Breast epithelium (tissue), 4 donors: Measurements from ENCODE around the gene C1QTNF2. TPM values are rescaled to one million over a fixed set of nuclear protein-coding genes. Genes with fewer than 3 reads are reported as not detected.

Experiments
- DNase-seq, 2 donors: peaks; one replicate each; pipeline ENCODE4 v3.0.0-alpha.2; 2019; ENCODE audit warnings: low spot score in 2 of 2
- H3K27ac ChIP-seq, 2 donors: fragments of 200-600 bp; sonication (generic) in 1 of 2; one replicate each; pipeline ENCODE4 v1.5.1; 2016 to 2019; ENCODE audit warnings: mild to moderate bottlenecking in 1 of 2
- H3K27me3 ChIP-seq, 2 donors: fragments of 200-600 bp; sonication (generic) in 1 of 2; one replicate each; pipeline versions ENCODE4 v1.5.1 to v1.6.0; 2017 to 2019; ENCODE audit warnings: control low read depth in 1 of 2, mild to moderate bottlenecking in 1 of 2
- H3K36me3 ChIP-seq: fragments of 200-600 bp; one replicate; pipeline ENCODE4 v1.5.1; 2019
- H3K4me1 ChIP-seq, 2 donors: fragments of 200-600 bp; sonication (generic); one replicate each; pipeline ENCODE4 v1.5.1; 2016 to 2019; ENCODE audit warnings: control low read depth in 1 of 2
- H3K4me3 ChIP-seq, 3 donors: fragments of 200-600 bp; sonication (generic); 1 replicate in 2 of 3; 2 replicates in 1 of 3; pipeline ENCODE4 v1.5.1; 2016 to 2019; ENCODE audit warnings: mild to moderate bottlenecking in 3 of 3, moderate library complexity in 2 of 3
- H3K9me3 ChIP-seq, 2 donors: fragments of 200-600 bp; sonication (generic) in 1 of 2; one replicate each; pipeline ENCODE4 v1.5.1; 2016 to 2019; ENCODE audit warnings: control low read depth in 1 of 2
- POLR2A ChIP-seq: fragments of 450-650 bp; IDR thresholded peaks from one replicate; pipeline ENCODE4 v1.6.1; 2016; ENCODE audit warnings: antibody characterized with exemption, mild to moderate bottlenecking, moderate library complexity
- POLR2AphosphoS5 ChIP-seq, 3 donors: sonication (generic); formaldehyde crosslinking; IDR thresholded peaks; one replicate each; pipeline ENCODE4 v1.6.1; 2017; ENCODE audit warnings: antibody characterized with exemption in 3 of 3
- intact Hi-C: fragments of 100-400 bp; cut with DNase I; formaldehyde crosslinking; loops from one replicate; pipeline ENCODE4 v1.15.1; 2023; ENCODE audit warnings: low total_unique reads
- total RNA-seq, 3 donors: library from RNA; depleted of rRNA; stranded (reverse); fragments of >200 nt; gene quantifications; one replicate each; pipeline ENCODE4 v1.1.0, GENCODE V29; 2016
- TF ChIP-seq, protein P1 (sequence below), 3 donors: fragments of 450-650 bp; IDR thresholded peaks; one replicate each; pipeline ENCODE4 v1.5.1; 2016 to 2017; ENCODE audit warnings: antibody characterized with exemption in 3 of 3, mild to moderate bottlenecking in 3 of 3, moderate library complexity in 3 of 3

Gene C1QTNF2
- total RNA-seq, 3 donors from 2014 or later, result under 0.01 to 0.48 (median 0.44) TPM

DNA sequence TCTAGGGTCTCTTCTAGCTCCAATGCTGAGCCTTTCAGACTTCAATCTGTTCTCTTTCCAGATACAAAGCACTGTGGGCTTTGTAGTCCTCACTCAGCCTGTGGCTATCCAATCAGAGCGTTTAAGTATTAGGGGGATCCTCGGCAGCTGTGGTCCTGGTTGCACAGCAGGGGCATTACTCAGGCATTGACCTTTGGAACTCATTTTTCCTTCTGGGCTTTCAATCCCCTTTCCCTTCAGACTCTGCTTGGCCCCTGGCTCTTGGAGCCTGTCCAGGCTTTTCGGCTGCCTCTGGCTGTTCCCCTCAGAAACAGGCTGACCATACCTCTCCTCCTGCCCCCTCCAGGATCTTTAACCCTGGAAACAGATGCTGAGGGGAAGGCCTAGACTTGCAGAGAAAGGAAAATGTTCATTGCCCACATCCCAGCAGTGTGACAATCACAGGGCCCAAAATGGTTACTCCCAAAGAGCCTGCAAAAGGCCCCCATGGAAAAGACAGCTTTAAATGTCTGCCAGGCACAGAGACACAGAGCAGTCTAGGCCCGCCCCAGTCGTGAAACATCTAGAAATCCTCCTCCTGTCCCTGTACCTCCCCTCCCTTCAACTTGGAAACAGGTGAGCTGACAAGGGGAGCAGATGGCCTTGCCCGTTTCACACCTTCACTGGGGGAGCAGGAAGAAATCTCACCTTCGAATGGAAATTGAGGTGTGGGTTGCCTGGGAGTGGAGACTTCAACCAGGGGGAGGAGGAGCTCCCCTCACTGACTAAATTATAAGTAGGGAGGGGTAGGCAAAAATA, 13.7 kb downstream of the C1QTNF2 start:
- Histone ChIP-seq H3K27ac (no peak overlapping the region), H3K4me1 (no peaks in the 10 kb centered on the region)
- no peak for DNase-seq

DNA sequence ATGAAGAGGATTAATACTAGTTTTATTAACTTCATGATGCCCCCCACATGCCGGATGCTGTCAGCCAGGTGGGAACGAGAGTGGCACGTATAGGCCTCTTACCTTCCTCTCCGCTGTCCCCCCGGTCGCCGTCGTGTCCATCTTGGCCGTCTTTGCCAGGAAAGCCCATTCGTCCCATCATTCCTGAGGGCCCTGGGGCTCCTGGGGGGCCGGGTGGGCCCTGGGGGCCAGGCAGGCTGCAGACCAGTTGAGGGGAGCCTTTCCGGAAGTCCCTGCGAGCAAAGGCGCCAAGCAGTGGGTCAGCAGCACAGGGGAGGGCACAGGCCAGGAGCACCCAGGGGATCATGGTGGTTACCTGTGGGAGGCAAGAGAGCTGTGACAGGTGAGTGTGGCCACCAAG, 15.8 kb downstream of the C1QTNF2 start:
- intact Hi-C loops, result no loop called here
- no peak for DNase-seq
- Histone ChIP-seq H3K4me3 (no peak overlapping the region), H3K27me3 (no peaks in the 10 kb centered on the region), H3K27ac (no peak overlapping the region), H3K9me3 (no peaks in the 10 kb centered on the region), H3K36me3 (no peaks in the 10 kb centered on the region), H3K4me1 (no peaks in the 10 kb centered on the region)
- TF ChIP-seq POLR2A (no peak), POLR2AphosphoS5 (IDR thresholded peaks at IDR 0.05) (no peak)
- TF ChIP-seq, protein P1, sequence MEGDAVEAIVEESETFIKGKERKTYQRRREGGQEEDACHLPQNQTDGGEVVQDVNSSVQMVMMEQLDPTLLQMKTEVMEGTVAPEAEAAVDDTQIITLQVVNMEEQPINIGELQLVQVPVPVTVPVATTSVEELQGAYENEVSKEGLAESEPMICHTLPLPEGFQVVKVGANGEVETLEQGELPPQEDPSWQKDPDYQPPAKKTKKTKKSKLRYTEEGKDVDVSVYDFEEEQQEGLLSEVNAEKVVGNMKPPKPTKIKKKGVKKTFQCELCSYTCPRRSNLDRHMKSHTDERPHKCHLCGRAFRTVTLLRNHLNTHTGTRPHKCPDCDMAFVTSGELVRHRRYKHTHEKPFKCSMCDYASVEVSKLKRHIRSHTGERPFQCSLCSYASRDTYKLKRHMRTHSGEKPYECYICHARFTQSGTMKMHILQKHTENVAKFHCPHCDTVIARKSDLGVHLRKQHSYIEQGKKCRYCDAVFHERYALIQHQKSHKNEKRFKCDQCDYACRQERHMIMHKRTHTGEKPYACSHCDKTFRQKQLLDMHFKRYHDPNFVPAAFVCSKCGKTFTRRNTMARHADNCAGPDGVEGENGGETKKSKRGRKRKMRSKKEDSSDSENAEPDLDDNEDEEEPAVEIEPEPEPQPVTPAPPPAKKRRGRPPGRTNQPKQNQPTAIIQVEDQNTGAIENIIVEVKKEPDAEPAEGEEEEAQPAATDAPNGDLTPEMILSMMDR (IDR thresholded peaks at IDR 0.05), result no peak

More for the DNA sequence above, 13.7 kb downstream of the C1QTNF2 start:
- no peaks in the 10 kb centered on the region for H3K27me3 ChIP-seq
- TF ChIP-seq, protein P1 (IDR thresholded peaks at IDR 0.05), result no peak
- TF ChIP-seq POLR2A, result no peak
- no peak for TF ChIP-seq POLR2AphosphoS5 (IDR thresholded peaks at IDR 0.05)
- intact Hi-C loops, result no loop called here
- no peaks in the 10 kb centered on the region for H3K36me3 ChIP-seq
- no peak overlapping the region for H3K4me3 ChIP-seq
- no peaks in the 10 kb centered on the region for H3K9me3 ChIP-seq

DNA sequence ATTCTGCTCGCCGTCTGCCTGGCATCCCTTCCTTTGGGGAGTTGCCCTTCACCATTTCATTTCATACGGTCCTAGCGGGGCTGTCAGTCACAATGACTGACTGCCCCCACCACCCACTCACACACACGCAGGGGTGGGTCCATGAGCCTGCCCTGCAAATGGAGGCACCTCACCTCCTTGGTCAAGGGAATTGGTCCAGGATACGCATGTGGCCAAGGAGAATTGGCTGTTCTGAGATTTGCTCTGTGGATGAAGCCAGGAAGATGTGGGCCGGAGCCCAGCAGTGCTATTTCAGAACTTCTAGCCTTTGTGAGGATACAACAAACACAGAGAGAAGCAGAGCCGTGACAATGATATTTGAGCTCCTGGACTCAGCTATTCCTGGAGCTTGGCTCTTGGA, 17.0 kb downstream of the C1QTNF2 start:
- no peak for DNase-seq
- no peaks in the 10 kb centered on the region for H3K36me3 ChIP-seq
- no peaks in the 10 kb centered on the region for H3K9me3 ChIP-seq
- intact Hi-C loops, result no loop called here
- H3K27me3 ChIP-seq, result no peaks in the 10 kb centered on the region
- no peaks in the 10 kb centered on the region for H3K4me1 ChIP-seq
- H3K27ac ChIP-seq, result no peak overlapping the region
- no peak overlapping the region for H3K4me3 ChIP-seq
- no peak for TF ChIP-seq POLR2A
- TF ChIP-seq POLR2AphosphoS5 (IDR thresholded peaks at IDR 0.05), result no peak
- TF ChIP-seq, protein P1 (IDR thresholded peaks at IDR 0.05), result no peak

DNA sequence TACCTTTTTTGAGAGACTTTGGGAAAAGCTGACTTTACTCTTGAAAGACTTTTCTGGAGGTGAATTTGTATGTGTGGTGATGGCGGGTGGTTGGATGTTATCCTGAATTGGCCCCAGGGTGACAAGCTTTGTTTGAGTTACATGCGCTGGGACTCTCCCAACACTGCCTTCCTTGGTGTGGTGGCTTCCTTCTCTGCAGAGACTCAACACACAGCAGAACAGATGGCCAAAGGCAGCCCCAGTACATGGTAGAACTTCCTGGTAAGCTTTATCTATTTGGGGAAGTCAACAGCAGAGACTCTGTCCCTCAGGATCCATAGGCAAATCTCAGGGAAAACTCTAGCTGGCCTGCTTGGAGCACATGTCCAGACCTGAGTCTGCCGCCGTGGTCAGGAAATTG, 18.1 kb downstream of the C1QTNF2 start:
- DNase-seq, result no peak

DNA sequence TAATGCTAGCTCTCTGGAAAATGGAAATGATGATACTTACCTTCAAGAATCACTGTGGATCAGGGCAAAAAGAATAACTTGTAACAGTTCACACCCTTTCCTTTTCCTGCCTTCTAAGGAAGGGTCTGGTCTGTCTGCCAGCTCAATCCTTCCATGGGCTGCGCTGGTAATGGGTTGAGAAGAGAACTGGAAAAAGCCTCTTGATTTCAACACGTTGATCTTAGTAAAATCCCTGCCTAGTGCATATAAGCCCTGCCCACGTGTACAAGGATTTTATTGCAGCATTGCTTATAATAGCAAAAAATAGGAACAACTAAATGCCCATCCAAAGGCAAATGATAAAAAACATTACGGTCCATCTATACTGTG, 20.5 kb downstream of the C1QTNF2 start:
- Histone ChIP-seq H3K36me3 (no peaks in the 10 kb centered on the region), H3K4me1 (no peaks in the 10 kb centered on the region), H3K9me3 (no peaks in the 10 kb centered on the region), H3K4me3 (no peak overlapping the region), H3K27ac (no peak overlapping the region), H3K27me3 (no peaks in the 10 kb centered on the region)
- intact Hi-C loops, result loop anchor here (2.0 to 10.0 kb wide), 2 partner anchors 151 to 325 kb away; no protein-coding TSS in a partner anchor
- no peak for TF ChIP-seq POLR2A
- TF ChIP-seq POLR2AphosphoS5 (IDR thresholded peaks at IDR 0.05), result no peak
- no peak for DNase-seq

More for the DNA sequence above, 18.1 kb downstream of the C1QTNF2 start:
- H3K4me3 ChIP-seq, result no peak overlapping the region
- TF ChIP-seq POLR2AphosphoS5 (IDR thresholded peaks at IDR 0.05) (no peak), POLR2A (no peak)
- TF ChIP-seq, protein P1 (IDR thresholded peaks at IDR 0.05), result no peak
- H3K9me3 ChIP-seq, result no peaks in the 10 kb centered on the region
- H3K36me3 ChIP-seq, result no peaks in the 10 kb centered on the region
- no peaks in the 10 kb centered on the region for H3K27me3 ChIP-seq
- intact Hi-C loops, result no loop called here
- H3K4me1 ChIP-seq, result no peaks in the 10 kb centered on the region
- no peak overlapping the region for H3K27ac ChIP-seq
